ENCODE results near the gene AP1M1.

DNA sequence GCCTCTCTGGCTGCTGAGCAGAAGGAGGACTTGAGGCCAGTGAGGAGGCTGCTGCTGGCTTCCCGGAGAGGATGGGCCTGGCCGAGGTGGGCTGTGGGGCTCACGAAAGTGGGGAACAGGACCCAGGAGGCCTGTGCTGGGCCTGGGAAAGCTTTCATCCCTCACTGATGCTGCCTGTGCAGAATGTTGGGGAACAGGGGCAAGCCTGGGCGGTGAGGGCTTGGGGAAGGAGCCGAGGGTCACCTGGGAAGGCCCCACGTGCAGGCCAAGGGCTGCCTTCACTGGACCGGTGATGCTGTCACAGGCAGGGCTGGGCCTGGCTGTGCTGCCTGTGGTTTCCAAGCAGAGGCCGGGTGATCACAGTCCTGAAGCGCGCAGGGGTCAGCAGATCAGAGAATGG lies 9.4 kb downstream of the AP1M1 start:
- no peak for TF ChIP-seq GATA2 (IDR thresholded peaks at IDR 0.05; ENCODE audit: low read depth, low read length)
- TF ChIP-seq GATA3 (IDR thresholded peaks at IDR 0.05; ENCODE audit: low read depth, low read length): no peak
